ENCODE data around the gene FMO1.

Gene FMO1

DNA sequence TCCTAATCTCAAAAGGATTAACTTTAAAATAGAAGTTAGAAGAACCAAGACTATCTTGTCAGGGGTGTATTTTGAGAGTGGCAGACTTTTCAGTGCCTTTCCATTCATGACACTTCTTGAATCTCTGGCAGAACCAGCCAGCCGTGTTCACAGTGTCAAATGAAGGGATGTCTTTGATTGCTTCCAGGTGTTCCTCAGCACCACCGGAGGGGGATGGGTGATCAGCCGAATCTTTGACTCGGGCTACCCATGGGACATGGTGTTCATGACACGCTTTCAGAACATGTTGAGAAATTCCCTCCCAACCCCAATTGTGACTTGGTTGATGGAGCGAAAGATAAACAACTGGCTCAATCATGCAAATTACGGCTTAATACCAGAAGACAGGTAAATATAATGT is 32.3 kb downstream of the FMO1 start:
- no peak for TF ChIP-seq TEAD4 (IDR thresholded peaks at IDR 0.05)
- TF ChIP-seq, protein P1, sequence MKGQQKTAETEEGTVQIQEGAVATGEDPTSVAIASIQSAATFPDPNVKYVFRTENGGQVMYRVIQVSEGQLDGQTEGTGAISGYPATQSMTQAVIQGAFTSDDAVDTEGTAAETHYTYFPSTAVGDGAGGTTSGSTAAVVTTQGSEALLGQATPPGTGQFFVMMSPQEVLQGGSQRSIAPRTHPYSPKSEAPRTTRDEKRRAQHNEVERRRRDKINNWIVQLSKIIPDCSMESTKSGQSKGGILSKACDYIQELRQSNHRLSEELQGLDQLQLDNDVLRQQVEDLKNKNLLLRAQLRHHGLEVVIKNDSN (IDR thresholded peaks at IDR 0.05), result no peak
- no peak for TF ChIP-seq FOXM1 (IDR thresholded peaks at IDR 0.05; ENCODE audit: borderline replicate concordance, low read depth)

DNA sequence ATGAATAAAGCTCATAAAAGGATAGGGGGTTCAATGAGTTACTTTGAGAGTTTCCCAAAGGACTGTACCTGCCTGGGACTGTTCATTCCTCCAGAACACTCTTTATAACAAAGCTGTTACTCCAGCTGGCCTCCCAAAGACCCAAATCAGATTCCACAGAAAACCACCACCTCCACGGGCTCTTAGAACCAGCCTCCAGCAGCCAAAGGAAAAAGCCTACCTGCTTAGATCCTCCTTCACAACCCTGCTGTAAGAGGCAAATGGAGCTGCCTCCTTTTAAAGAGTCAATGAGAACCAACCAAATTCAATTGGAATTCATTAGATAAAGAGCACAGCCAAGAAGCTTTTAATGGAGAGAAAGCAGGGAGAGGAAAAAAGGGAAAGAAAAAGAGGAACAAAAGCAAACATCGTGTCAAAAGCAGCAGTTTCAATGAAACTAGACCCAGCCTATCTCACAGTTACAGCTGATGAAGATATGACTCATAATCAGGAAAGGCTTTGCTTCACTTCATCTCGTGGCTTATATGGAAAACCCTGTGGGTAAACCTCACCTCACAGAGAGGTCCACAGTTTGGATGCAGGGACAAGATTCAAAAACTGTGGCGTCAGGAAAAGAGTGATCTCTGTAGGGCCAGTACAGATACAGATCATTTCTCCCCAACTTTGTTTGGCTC is 37.9 kb downstream of the FMO1 start:
- TF ChIP-seq YY1 (IDR thresholded peaks at IDR 0.05; ENCODE audit: low read depth), result no peak
- TF ChIP-seq TCF12 (IDR thresholded peaks at IDR 0.05; ENCODE audit: low read depth), result no peak
- no peak for TF ChIP-seq CEBPB (IDR thresholded peaks at IDR 0.05)
- TF ChIP-seq, protein P1 (IDR thresholded peaks at IDR 0.05), result no peak
- TF ChIP-seq EP300 (IDR thresholded peaks at IDR 0.05; ENCODE audit: borderline replicate concordance), result no peak
- TF ChIP-seq, protein P2, sequence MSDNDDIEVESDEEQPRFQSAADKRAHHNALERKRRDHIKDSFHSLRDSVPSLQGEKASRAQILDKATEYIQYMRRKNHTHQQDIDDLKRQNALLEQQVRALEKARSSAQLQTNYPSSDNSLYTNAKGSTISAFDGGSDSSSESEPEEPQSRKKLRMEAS (IDR thresholded peaks at IDR 0.05), result no peak
- TF ChIP-seq TAF1 (IDR thresholded peaks at IDR 0.05; ENCODE audit: low read depth), result no peak
- TF ChIP-seq CREB1 (IDR thresholded peaks at IDR 0.05; ENCODE audit: low read depth), result no peak
- no peak for TF ChIP-seq NFIC (IDR thresholded peaks at IDR 0.05)

DNA sequence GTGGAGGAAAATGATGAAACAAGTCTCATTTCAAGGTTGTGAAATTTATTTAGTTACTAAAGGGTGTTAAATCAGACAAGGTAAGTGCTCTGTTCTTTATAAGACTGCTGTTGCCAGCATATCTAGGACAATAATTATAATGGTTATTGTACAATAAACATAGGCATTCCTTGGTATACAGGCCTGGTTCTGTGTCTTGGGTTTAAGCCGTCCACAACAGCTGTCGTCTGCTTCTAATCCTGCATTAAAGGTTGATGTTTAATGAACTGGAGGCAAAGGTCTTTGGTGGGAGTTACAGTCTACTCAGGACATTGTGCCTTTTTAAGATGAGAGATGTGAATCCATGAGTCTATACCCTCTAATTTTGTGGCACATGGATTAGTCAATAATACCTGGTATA is 42.3 kb downstream of the FMO1 start:
- TF ChIP-seq CREB1 (IDR thresholded peaks at IDR 0.05; ENCODE audit: low read depth) (no peak), ZBTB7A (IDR thresholded peaks at IDR 0.05; ENCODE audit: low read depth) (no peak), EP300 (IDR thresholded peaks at IDR 0.05; ENCODE audit: borderline replicate concordance) (no peak), TEAD4 (IDR thresholded peaks at IDR 0.05) (no peak), NFIC (IDR thresholded peaks at IDR 0.05) (no peak), YY1 (IDR thresholded peaks at IDR 0.05; ENCODE audit: low read depth) (no peak)

DNA sequence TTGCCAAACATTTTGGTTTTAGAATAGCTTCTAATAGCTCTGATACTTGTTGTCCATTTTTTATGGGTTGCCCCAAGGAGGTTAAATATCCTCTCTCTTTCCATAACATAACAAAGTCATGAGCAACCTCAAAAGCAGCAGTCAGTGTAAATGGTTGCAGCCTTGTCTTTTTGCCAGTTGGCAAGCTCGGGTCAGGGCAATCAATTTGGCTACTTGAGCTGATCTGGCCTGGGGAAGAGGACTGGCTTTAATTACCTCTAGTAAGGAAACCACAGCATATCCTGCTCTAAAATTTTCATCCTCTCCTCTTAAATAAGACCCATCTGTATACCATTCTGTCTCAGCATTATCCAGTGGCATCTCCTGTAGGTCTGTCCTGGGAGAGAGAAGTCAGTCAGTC is 44.5 kb downstream of the FMO1 start:
- TF ChIP-seq TEAD4 (IDR thresholded peaks at IDR 0.05) (no peak), TCF12 (IDR thresholded peaks at IDR 0.05; ENCODE audit: low read depth) (no peak), NFIC (IDR thresholded peaks at IDR 0.05) (no peak), ZBTB7A (IDR thresholded peaks at IDR 0.05; ENCODE audit: low read depth) (no peak), FOXM1 (IDR thresholded peaks at IDR 0.05; ENCODE audit: borderline replicate concordance, low read depth) (no peak), EP300 (IDR thresholded peaks at IDR 0.05; ENCODE audit: borderline replicate concordance) (no peak), RAD21 (IDR thresholded peaks at IDR 0.05; ENCODE audit: low read depth) (no peak), EGR1 (IDR thresholded peaks at IDR 0.05) (no peak), CREB1 (IDR thresholded peaks at IDR 0.05; ENCODE audit: low read depth) (no peak), YY1 (IDR thresholded peaks at IDR 0.05; ENCODE audit: low read depth) (no peak), CEBPB (IDR thresholded peaks at IDR 0.05) (no peak), TAF1 (IDR thresholded peaks at IDR 0.05; ENCODE audit: low read depth) (no peak)
- TF ChIP-seq, protein P2 (IDR thresholded peaks at IDR 0.05), result no peak
- TF ChIP-seq, protein P3, sequence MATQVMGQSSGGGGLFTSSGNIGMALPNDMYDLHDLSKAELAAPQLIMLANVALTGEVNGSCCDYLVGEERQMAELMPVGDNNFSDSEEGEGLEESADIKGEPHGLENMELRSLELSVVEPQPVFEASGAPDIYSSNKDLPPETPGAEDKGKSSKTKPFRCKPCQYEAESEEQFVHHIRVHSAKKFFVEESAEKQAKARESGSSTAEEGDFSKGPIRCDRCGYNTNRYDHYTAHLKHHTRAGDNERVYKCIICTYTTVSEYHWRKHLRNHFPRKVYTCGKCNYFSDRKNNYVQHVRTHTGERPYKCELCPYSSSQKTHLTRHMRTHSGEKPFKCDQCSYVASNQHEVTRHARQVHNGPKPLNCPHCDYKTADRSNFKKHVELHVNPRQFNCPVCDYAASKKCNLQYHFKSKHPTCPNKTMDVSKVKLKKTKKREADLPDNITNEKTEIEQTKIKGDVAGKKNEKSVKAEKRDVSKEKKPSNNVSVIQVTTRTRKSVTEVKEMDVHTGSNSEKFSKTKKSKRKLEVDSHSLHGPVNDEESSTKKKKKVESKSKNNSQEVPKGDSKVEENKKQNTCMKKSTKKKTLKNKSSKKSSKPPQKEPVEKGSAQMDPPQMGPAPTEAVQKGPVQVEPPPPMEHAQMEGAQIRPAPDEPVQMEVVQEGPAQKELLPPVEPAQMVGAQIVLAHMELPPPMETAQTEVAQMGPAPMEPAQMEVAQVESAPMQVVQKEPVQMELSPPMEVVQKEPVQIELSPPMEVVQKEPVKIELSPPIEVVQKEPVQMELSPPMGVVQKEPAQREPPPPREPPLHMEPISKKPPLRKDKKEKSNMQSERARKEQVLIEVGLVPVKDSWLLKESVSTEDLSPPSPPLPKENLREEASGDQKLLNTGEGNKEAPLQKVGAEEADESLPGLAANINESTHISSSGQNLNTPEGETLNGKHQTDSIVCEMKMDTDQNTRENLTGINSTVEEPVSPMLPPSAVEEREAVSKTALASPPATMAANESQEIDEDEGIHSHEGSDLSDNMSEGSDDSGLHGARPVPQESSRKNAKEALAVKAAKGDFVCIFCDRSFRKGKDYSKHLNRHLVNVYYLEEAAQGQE (IDR thresholded peaks at IDR 0.05; ENCODE audit: low read depth), result no peak
- TF ChIP-seq, protein P1 (IDR thresholded peaks at IDR 0.05), result no peak

DNA sequence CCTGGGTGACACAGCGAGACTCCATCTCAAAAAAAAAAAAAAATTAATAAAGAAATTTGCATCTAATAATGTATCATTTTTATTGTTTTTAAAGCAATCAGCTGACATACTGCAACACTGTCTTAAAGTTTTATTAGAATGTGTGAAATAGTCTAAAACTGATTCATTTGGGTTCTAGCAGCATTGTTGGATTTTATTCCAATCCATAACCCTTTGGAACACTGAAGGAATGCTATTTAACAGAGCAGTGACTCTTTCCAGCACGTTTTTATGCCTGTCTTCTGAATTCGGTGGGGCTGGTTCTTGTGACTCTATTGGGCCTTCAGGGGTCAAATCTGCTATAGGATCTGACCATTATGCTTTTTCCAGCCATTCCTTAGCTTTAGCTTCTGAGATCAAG is 47.5 kb downstream of the FMO1 start:
- TF ChIP-seq TCF12 (IDR thresholded peaks at IDR 0.05; ENCODE audit: low read depth) (no peak), TAF1 (IDR thresholded peaks at IDR 0.05; ENCODE audit: low read depth) (no peak), RAD21 (IDR thresholded peaks at IDR 0.05; ENCODE audit: low read depth) (no peak), FOXM1 (IDR thresholded peaks at IDR 0.05; ENCODE audit: borderline replicate concordance, low read depth) (no peak), NFIC (IDR thresholded peaks at IDR 0.05) (no peak), TEAD4 (IDR thresholded peaks at IDR 0.05) (no peak), CEBPB (IDR thresholded peaks at IDR 0.05) (no peak), EP300 (IDR thresholded peaks at IDR 0.05; ENCODE audit: borderline replicate concordance) (no peak), EGR1 (IDR thresholded peaks at IDR 0.05) (no peak), YY1 (IDR thresholded peaks at IDR 0.05; ENCODE audit: low read depth) (no peak), ZBTB7A (IDR thresholded peaks at IDR 0.05; ENCODE audit: low read depth) (no peak), CREB1 (IDR thresholded peaks at IDR 0.05; ENCODE audit: low read depth) (no peak)
- TF ChIP-seq, protein P1 (IDR thresholded peaks at IDR 0.05), result no peak
- TF ChIP-seq, protein P2 (IDR thresholded peaks at IDR 0.05), result no peak
- TF ChIP-seq, protein P3 (IDR thresholded peaks at IDR 0.05; ENCODE audit: low read depth), result no peak

Measured in Ishikawa (cell line).